GM12875 (cell line): ENCODE results near the gene SLC20A1.

Experiments used
- H3K4me3 ChIP-seq: one replicate; pipeline ENCODE4 v1.5.1; 2011; ENCODE audit warnings: low read depth, low read length, control low read depth
- CTCF ChIP-seq: IDR thresholded peaks from 2 replicates; pipeline ENCODE4 v1.5.1; 2011; ENCODE audit warnings: low read depth, mild to moderate bottlenecking, control low read depth, inconsistent platforms, low read length, moderate library complexity, borderline replicate concordance; ENCODE audit not compliant: insufficient read depth

The SLC20A1 gene

GRCh38 chr2:112692495-112692911, 46.8 kb downstream of the SLC20A1 start:
- H3K4me3 ChIP-seq = no peak overlapping the region
- TF ChIP-seq CTCF = no peak

- H3K4me3 ChIP-seq = no peak overlapping the region
- TF ChIP-seq CTCF = no peak
These were observed 47.2 kb downstream of the SLC20A1 start for GRCh38 chr2:112692918-112693317.

GRCh38 chr2:112693596-112693995, 47.9 kb downstream of the SLC20A1 start:
- no peak overlapping the region for H3K4me3 ChIP-seq
- TF ChIP-seq CTCF = no peak

- no peak overlapping the region for H3K4me3 ChIP-seq
These were observed 48.4 kb downstream of the SLC20A1 start for GRCh38 chr2:112694182-112694581.

GRCh38 chr2:112698834-112699515, 53.2 kb downstream of the SLC20A1 start:
- no peak overlapping the region for H3K4me3 ChIP-seq
- TF ChIP-seq CTCF = no peak

More at GRCh38 chr2:112694182-112694581, 48.4 kb downstream of the SLC20A1 start:
- no peak for TF ChIP-seq CTCF

GRCh38 chr2:112699984-112700667, 54.4 kb downstream of the SLC20A1 start:
- no peak for TF ChIP-seq CTCF
- no peak overlapping the region for H3K4me3 ChIP-seq

- no peak overlapping the region for H3K4me3 ChIP-seq
- no peak for TF ChIP-seq CTCF
These were observed 55.3 kb downstream of the SLC20A1 start for GRCh38 chr2:112701052-112701451.
